Smooth muscle cell (in vitro differentiated cells): ENCODE measurements around the gene ZFYVE9. TPM values are rescaled to one million over a fixed set of nuclear protein-coding genes. Genes with fewer than 3 reads are reported as not detected.

Experiments
- DNase-seq: peaks from one replicate; lab custom pipeline; 2025; ENCODE audit not compliant: unreplicated experiment; lab: John Stamatoyannopoulos, UW
- H2AFZ ChIP-seq: fragments of 200-600 bp; sonication (generic); 2 replicates; pipeline ENCODE4 v1.6.0; 2016; ENCODE audit warnings: antibody characterized with exemption, low read depth, mild to moderate bottlenecking
- H3F3A ChIP-seq: fragments of 200-600 bp; sonication (generic); 2 replicates; pipeline ENCODE4 v1.6.0; 2017; ENCODE audit warnings: antibody characterized with exemption, low read depth
- H3K27ac ChIP-seq: fragments of 200-600 bp; sonication (generic); 2 replicates; pipeline ENCODE4 v1.5.1; 2016; ENCODE audit warnings: low read depth, mild to moderate bottlenecking
- H3K27me3 ChIP-seq: fragments of 200-600 bp; sonication (generic); 2 replicates; pipeline ENCODE4 v1.6.1; 2016; ENCODE audit warnings: low read depth, mild to moderate bottlenecking
- H3K36me3 ChIP-seq: fragments of 200-600 bp; sonication (generic); 2 replicates; pipeline ENCODE4 v1.5.1; 2016; ENCODE audit warnings: low read depth
- H3K4me1 ChIP-seq: fragments of 200-600 bp; sonication (generic); 2 replicates; pipeline ENCODE4 v1.5.1; 2016; ENCODE audit warnings: low read depth
- H3K4me2 ChIP-seq: fragments of 200-600 bp; sonication (generic); 2 replicates; pipeline ENCODE4 v1.6.0; 2016; ENCODE audit warnings: mild to moderate bottlenecking
- H3K4me3 ChIP-seq: fragments of 200-600 bp; sonication (generic); 2 replicates; pipeline ENCODE4 v1.5.1; 2016; ENCODE audit warnings: mild to moderate bottlenecking
- H3K79me2 ChIP-seq: fragments of 200-600 bp; sonication (generic); 2 replicates; pipeline ENCODE4 v1.6.0; 2016; ENCODE audit warnings: low read depth, mild to moderate bottlenecking
- H3K9ac ChIP-seq: fragments of 200-600 bp; sonication (generic); 2 replicates; pipeline ENCODE4 v1.6.0; 2016; ENCODE audit warnings: low read depth
- H3K9me3 ChIP-seq: fragments of 200-600 bp; sonication (generic); replicated peaks from 2 replicates; pipeline ENCODE4 v1.5.1; 2016; ENCODE audit warnings: low read depth
- H4K20me1 ChIP-seq: fragments of 200-600 bp; sonication (generic); 2 replicates; pipeline ENCODE4 v1.6.0; 2016; ENCODE audit warnings: low read depth
- CTCF ChIP-seq: fragments of 200-600 bp; sonication (generic); IDR thresholded peaks from 2 replicates; pipeline ENCODE4 v1.5.1; 2017; ENCODE audit warnings: borderline replicate concordance, mild to moderate bottlenecking, antibody characterized with exemption; ENCODE audit not compliant: insufficient read depth, poor library complexity, severe bottlenecking
- WGBS: methylation state at CpG from one replicate; pipeline ENCODE4 v1.1.7; 2016; ENCODE audit warnings: low lambda C conversion rate; 5-methylcytosine and 5-hydroxymethylcytosine counted together
- polyA plus RNA-seq: library from polyadenylated mRNA; unstranded; fragments of >200 nt; fragmentation: Nextera tagmentation; extraction: Ambion mirVana; gene quantifications from 2 replicates; pipeline ENCODE4 v1.2.1, GENCODE V29; 2016
- total RNA-seq: library from RNA; depleted of rRNA; stranded (reverse); fragments of >200 nt; gene quantifications from 2 replicates; pipeline ENCODE4 v1.2.3, GENCODE V29; 2014

ZFYVE9 gene
- total and polyA plus RNA-seq, 2 experiments from 2014 or later: 2.7 to 19.1 TPM

- Histone ChIP-seq H3K4me1 (no peaks in the 10 kb centered on the region), H3K36me3 (no peaks in the 10 kb centered on the region), H2AFZ (no peak overlapping the region), H3K27me3 (no peaks in the 10 kb centered on the region), H3K4me3 (no peak overlapping the region), H3K79me2 (peaks cover 56% of the 10 kb centered on the region), H3K4me2 (no peak overlapping the region), H3K27ac (no peak overlapping the region), H3F3A (no peaks in the 10 kb centered on the region), H3K9me3 (no peaks in the 10 kb centered on the region), H4K20me1 (peaks cover 62% of the 10 kb centered on the region), H3K9ac (no peak overlapping the region)
- DNase-seq: no peak
- TF ChIP-seq CTCF: no peak
- WGBS: 100% methylated on average over 1 of the region's 1 CpG
Measured at GRCh38 chr1:52150946-52151345, 9.1 kb downstream of the ZFYVE9 start.

- no peak for TF ChIP-seq CTCF
- H3K36me3 ChIP-seq: no peaks in the 10 kb centered on the region
- H3K27ac ChIP-seq: no peak overlapping the region
- no peak overlapping the region for H3K9ac ChIP-seq
- no peaks in the 10 kb centered on the region for H3K4me1 ChIP-seq
- H3K79me2 ChIP-seq: peaks cover 40% of the 10 kb centered on the region
- H3K9me3 ChIP-seq: no peaks in the 10 kb centered on the region
- H3K27me3 ChIP-seq: no peaks in the 10 kb centered on the region
- H3K4me2 ChIP-seq: no peak overlapping the region
- H2AFZ ChIP-seq: no peak overlapping the region
- H3K4me3 ChIP-seq: no peak overlapping the region
- H4K20me1 ChIP-seq: peaks cover 55% of the 10 kb centered on the region
- DNase-seq: no peak
- H3F3A ChIP-seq: no peaks in the 10 kb centered on the region
- 90% methylated on average over 2 of the region's 2 CpGs for WGBS
Measured at GRCh38 chr1:52152572-52152971, 10.7 kb downstream of the ZFYVE9 start.

GRCh38 chr1:52153010-52153409, 11.1 kb downstream of the ZFYVE9 start:
- Histone ChIP-seq H3K27ac (no peak overlapping the region), H3K4me2 (no peak overlapping the region), H3K79me2 (peaks cover 36% of the 10 kb centered on the region), H3K9ac (no peak overlapping the region), H4K20me1 (peaks cover 53% of the 10 kb centered on the region), H3K4me1 (no peaks in the 10 kb centered on the region), H3K4me3 (no peak overlapping the region), H2AFZ (no peak overlapping the region), H3K27me3 (no peaks in the 10 kb centered on the region), H3K36me3 (no peaks in the 10 kb centered on the region), H3K9me3 (no peaks in the 10 kb centered on the region), H3F3A (no peaks in the 10 kb centered on the region)
- TF ChIP-seq CTCF: no peak
- no peak for DNase-seq

- no peak overlapping the region for H3K4me3 ChIP-seq
- no peak for DNase-seq
- H3K9ac ChIP-seq: no peak overlapping the region
- no peaks in the 10 kb centered on the region for H3K4me1 ChIP-seq
- H4K20me1 ChIP-seq: peaks cover 50% of the 10 kb centered on the region
- H3K27me3 ChIP-seq: no peaks in the 10 kb centered on the region
- H3F3A ChIP-seq: no peaks in the 10 kb centered on the region
- no peak for TF ChIP-seq CTCF
- H3K27ac ChIP-seq: no peak overlapping the region
- H3K79me2 ChIP-seq: peaks cover 34% of the 10 kb centered on the region
- no peak overlapping the region for H3K4me2 ChIP-seq
- H3K36me3 ChIP-seq: no peaks in the 10 kb centered on the region
- H3K9me3 ChIP-seq: no peaks in the 10 kb centered on the region
- no peak overlapping the region for H2AFZ ChIP-seq
Measured at GRCh38 chr1:52153898-52154297, 12.0 kb downstream of the ZFYVE9 start.
